ENCODE data around the gene ELOA2. TPM values are rescaled to one million over a fixed set of nuclear protein-coding genes. Genes with fewer than 3 reads are reported as not detected.

ELOA2 gene
- total and polyA plus RNA-seq, 2 donors (not counting 3 experiments of a cell fraction or from before 2014, with no cell fraction given), result not detected

DNA sequence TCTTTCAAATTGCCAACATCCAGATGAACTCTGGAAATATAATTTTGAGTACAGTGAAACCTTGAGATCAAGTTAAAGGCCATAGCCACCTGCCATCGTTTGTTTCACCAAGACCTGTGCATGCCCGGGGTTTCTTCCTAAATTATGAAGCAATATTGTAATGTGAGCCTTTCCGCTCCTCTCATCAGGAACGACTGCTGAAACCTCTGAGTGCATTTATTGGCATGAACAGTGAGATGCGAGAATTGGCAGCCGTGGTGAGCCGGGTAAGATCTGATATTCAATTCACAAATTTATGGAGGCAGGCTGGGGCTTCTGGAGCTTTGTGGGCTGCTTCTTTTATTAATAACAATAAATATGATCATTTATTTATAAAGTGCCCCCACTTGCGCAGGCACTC is 27.7 kb upstream of the ELOA2 start:
- Histone ChIP-seq H4K20me1 (replicated peaks; ENCODE audit: control insufficient read depth, extremely low read depth, insufficient read depth, low read length) (no peaks in the 10 kb centered on the region), H3K36me3 (ENCODE audit: control insufficient read depth in 2 of 2, extremely low read depth in 1 of 2, insufficient read depth in 2 of 2, low read length in 2 of 2) (no peaks in the 10 kb centered on the region), H3K27ac (ENCODE audit: insufficient read depth, low read depth, low read length) (no peak overlapping the region), H2AFZ (ENCODE audit: low read depth, low read length) (no peak overlapping the region), H3K4me3 (replicated peaks in 1 of 3; ENCODE audit: insufficient read depth in 1 of 3, low read depth in 1 of 3, low read length in 3 of 3) (no peak overlapping the region), H3K27me3 (ENCODE audit: control insufficient read depth in 2 of 2, insufficient read depth in 2 of 2, low read length in 2 of 2) (no peaks in the 10 kb centered on the region), H3K9ac (replicated peaks; ENCODE audit: extremely low read depth, insufficient read depth, low read length) (no peak overlapping the region), H3K9me3 (replicated peaks; ENCODE audit: control insufficient read depth, insufficient read depth, low read length) (no peaks in the 10 kb centered on the region), H3K4me1 (ENCODE audit: control insufficient read depth, extremely low read depth, insufficient read depth, low read length) (no peaks in the 10 kb centered on the region), H3K9me1 (replicated peaks; ENCODE audit: control insufficient read depth, extremely low read depth, insufficient read depth, low read length) (no peaks in the 10 kb centered on the region), H3K79me2 (ENCODE audit: control insufficient read depth, insufficient read depth, low read length) (no peaks in the 10 kb centered on the region), H3K4me2 (ENCODE audit: insufficient read depth, low read length) (no peak overlapping the region)
- BruUV-seq (replicated peaks), result no TSS peak
- dilution Hi-C loops (cut with MboI; ENCODE audit: extremely low pct_ligation_motif_present, low sequenced_read_pairs), result no loop called here
- TF ChIP-seq GATA2 (IDR thresholded peaks at IDR 0.05; ENCODE audit: insufficient read depth, insufficient read length, low read depth, low read length), result no peak
- TF ChIP-seq JUN (IDR thresholded peaks at IDR 0.05; ENCODE audit: borderline replicate concordance, insufficient read depth, insufficient read length, low read depth), result no peak
- no peak for TF ChIP-seq POLR2AphosphoS5 (IDR thresholded peaks at IDR 0.05; ENCODE audit: insufficient read depth, low read depth, low read length)
- TF ChIP-seq POLR2A (IDR thresholded peaks at IDR 0.05; ENCODE audit: low read depth, low read length), result no peak
- TF ChIP-seq FOS (IDR thresholded peaks at IDR 0.05; ENCODE audit: borderline replicate concordance, insufficient read depth, low read length), result no peak
- no peak for TF ChIP-seq EZH2 (IDR thresholded peaks at IDR 0.05; ENCODE audit: borderline replicate concordance, low read depth, low read length, severe bottlenecking)
- TF ChIP-seq, protein P1, sequence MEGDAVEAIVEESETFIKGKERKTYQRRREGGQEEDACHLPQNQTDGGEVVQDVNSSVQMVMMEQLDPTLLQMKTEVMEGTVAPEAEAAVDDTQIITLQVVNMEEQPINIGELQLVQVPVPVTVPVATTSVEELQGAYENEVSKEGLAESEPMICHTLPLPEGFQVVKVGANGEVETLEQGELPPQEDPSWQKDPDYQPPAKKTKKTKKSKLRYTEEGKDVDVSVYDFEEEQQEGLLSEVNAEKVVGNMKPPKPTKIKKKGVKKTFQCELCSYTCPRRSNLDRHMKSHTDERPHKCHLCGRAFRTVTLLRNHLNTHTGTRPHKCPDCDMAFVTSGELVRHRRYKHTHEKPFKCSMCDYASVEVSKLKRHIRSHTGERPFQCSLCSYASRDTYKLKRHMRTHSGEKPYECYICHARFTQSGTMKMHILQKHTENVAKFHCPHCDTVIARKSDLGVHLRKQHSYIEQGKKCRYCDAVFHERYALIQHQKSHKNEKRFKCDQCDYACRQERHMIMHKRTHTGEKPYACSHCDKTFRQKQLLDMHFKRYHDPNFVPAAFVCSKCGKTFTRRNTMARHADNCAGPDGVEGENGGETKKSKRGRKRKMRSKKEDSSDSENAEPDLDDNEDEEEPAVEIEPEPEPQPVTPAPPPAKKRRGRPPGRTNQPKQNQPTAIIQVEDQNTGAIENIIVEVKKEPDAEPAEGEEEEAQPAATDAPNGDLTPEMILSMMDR (IDR thresholded peaks at IDR 0.05; ENCODE audit: extremely low read depth in 1 of 2, insufficient read depth in 1 of 2, low read depth in 1 of 2, low read length in 2 of 2), result no peak
- TF ChIP-seq, protein P2, sequence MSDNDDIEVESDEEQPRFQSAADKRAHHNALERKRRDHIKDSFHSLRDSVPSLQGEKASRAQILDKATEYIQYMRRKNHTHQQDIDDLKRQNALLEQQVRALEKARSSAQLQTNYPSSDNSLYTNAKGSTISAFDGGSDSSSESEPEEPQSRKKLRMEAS (IDR thresholded peaks at IDR 0.05; ENCODE audit: insufficient read depth, insufficient read length), result no peak
- TF ChIP-seq MYC (IDR thresholded peaks at IDR 0.05; ENCODE audit: low read depth, low read length), result no peak
- DNase-seq (ENCODE audit: low read depth, low spot score), result no peak
- no peak for FAIRE-seq
- CTCF ChIA-PET, result no interaction called here
- intact Hi-C loops (cut with micrococcal nuclease), result no loop called here
- POLR2A ChIA-PET, result no interaction called here
